Stimulated activated CD4-positive, alpha-beta T cell treated with anti-CD3 and anti-CD28 coated beads, Interleukin-4, amount 100 ng/mL, for 4 hours (primary cell): ENCODE results near the gene CLDND1.

Source experiments
- DNase-seq, 2 experiments: peaks; one replicate each; pipeline ENCODE4 v3.0.0-alpha.2; 2020

CLDND1 gene

GRCh38 chr3:98513091-98513511, 9.6 kb downstream of the CLDND1 start:
- DNase-seq = no peak

DNA sequence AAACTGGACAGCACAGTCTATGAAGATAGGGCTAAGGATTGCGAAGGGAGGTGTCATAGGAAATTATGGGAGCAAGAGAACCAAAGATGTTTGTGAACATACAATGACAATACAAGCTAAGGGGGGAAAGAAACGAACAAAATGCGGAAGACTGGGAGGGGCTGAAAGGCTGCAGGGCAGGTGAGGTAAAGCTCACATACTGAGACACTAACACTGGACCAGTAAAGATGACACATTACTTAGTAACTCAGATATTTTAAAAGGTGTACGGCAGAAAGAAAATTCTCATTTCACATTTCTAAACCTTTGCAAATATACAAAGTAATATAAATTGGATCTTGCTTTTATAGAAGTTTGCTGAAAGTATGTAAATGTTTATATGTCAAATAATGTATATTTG, 10.1 kb downstream of the CLDND1 start:
- no peak for DNase-seq

DNA sequence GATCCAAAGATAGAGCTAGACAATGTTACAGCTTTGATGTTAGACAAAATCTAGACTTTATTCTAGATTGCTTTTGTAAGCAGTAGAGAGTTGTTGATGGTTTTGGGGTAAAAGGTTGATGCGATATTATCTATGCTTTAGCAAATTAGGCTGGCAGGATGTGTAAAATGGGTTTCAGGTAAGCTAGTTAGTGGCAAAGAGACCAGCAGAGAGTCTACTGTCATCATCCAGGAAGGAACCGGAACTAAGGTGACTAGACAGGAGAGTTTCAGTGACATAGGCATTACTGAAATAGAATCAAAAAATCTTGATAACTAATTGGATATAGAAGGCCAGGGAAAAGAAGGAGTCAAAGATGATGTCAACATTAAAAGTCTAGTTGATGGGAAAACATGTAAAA, 14.1 kb downstream of the CLDND1 start:
- no peak for DNase-seq

GRCh38 chr3:98504539-98504938, 18.2 kb downstream of the CLDND1 start:
- no peak for DNase-seq

DNA sequence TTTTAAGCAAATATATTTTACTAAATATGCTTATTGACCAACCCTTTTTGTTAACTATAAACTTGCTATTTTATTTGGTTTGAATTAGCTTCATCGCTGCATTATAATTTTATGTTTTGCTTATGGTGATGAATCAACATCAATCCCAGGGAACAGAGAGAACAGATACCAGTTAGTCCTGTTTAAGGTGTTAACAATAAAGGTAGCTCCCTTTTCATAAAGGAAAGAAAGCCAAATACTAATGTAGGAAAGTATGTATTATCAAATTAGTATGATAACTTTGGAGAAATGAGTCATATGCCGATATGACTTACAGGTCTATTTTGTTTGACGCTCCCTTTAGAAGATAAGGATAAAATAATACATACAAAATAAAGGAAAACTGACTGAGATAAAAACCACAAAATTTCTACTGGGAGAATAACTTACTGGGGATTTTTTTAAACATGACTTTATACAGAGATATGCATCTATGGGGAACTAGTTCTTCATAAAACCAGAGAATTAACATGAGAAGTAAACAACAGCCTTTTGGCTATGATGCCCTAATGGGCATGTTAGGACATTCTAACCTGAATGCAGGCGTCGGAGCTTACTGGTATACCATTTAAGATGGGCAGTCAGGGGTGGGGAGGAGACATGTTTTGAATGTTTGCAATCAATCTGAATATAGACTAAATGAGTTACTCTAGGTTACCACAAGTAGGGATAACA, 20.7 kb downstream of the CLDND1 start:
- no peak for DNase-seq

DNA sequence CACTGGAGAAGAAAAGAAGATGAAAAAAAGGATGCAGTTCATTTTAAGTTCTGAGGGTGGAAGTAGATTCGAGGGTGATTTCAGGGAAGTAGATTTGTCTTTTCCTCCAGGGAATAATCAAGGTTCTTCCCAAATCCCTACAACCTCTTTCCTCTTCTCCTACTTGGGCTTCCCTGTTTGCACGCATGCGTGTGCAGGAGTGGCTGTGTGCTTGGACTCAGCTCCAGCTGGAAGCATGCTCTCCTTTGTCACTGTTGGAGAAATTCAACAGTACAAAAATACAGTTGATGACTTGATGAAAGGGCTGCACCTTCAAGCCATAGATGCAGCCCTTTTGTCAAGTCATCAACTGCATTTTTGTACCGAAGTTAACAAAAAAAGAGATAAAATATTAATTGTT, 21.4 kb downstream of the CLDND1 start:
- DNase-seq = no peak

- DNase-seq = no peak
Observed at GRCh38 chr3:98500019-98500418, 22.7 kb downstream of the CLDND1 start.

DNA sequence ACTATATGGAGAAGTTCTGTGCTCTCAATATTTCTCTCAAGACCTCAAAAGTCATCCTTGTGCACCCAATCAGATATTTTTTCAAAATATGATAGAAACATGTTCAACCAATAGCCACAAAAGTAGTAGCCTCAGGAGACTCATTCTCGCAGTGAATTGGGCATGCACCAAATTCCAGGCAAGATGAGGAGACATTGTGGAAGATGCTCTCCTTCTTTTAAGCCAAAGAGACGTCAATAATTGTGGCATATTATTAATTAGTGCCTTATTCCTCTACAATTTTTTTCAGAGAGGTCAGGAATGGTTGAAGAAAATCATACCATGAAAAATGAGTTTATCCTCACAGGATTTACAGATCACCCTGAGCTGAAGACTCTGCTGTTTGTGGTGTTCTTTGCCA, 25.3 kb downstream of the CLDND1 start, which contains the start of gene OR5K2:
OR5K2 (plus strand) TSS at position 301 of the 400 bp plus-strand sequence; CDS start at position 301, 0 bp downstream.
- DNase-seq = no peak

- no peak for DNase-seq
Observed at GRCh38 chr3:98483626-98484025, 39.1 kb downstream of the CLDND1 start.

DNA sequence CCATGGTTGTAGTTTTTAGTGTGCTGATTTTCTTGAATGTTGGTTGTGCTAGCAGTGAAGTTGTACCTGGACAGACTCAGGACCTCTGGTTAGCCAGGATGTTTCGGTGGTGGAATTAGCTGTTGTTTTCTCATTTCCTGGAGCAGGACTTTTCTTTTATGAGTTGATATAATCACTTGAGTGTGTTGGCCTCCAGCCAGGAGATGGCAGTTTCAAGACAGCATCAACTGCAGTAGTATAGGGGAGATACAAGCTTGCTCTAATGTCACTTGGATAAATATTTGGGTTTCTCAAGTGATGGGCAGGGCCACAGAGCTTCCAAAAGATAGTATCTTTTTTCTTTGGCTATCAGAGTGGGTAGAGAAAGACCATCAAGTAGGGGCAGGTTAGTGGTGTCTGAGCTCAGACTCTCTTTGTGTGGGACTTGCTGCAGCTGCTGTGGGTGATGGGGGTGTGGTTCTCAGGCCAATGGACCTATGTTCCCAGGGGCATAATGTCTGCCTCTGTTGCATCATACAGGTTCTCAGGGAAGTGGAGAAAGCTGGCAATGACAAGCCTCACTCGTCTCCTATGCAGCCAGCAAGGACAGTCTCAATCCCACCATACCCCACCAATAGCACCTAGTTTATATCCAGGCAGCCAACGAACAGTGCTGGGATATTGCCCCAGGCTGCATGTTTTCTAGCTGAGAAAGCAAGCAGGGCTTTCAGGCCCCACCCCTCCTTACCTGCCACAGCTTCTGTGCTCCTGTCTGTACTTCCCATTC, 39.8 kb downstream of the CLDND1 start:
- DNase-seq = no peak
